Muscle of arm (tissue), 12 donors: Measurements from ENCODE around the gene DRC7. TPM values are rescaled to one million over a fixed set of nuclear protein-coding genes. Genes with fewer than 3 reads are reported as not detected.
"Not testable (repeated sequence)": the region's sequence is repeated elsewhere in the genome, so short reads cannot be mapped to it uniquely, and the experiment has no call there.

ENCODE experiments used
- DNase-seq: peaks from one replicate; pipeline ENCODE4 v3.0.0-alpha.2; 2013
- polyA plus RNA-seq, 12 donors: library from polyadenylated mRNA; unstranded; fragments of 120-200 nt; gene quantifications; one replicate each; pipeline ENCODE4 v1.2.1, GENCODE V29; 2013; ENCODE audit not compliant: insufficient read length in 12 of 12

DRC7 gene
- polyA plus RNA-seq, 12 donors, result 0.05 to 0.31 (median 0.17) TPM; not detected in 7

DNA sequence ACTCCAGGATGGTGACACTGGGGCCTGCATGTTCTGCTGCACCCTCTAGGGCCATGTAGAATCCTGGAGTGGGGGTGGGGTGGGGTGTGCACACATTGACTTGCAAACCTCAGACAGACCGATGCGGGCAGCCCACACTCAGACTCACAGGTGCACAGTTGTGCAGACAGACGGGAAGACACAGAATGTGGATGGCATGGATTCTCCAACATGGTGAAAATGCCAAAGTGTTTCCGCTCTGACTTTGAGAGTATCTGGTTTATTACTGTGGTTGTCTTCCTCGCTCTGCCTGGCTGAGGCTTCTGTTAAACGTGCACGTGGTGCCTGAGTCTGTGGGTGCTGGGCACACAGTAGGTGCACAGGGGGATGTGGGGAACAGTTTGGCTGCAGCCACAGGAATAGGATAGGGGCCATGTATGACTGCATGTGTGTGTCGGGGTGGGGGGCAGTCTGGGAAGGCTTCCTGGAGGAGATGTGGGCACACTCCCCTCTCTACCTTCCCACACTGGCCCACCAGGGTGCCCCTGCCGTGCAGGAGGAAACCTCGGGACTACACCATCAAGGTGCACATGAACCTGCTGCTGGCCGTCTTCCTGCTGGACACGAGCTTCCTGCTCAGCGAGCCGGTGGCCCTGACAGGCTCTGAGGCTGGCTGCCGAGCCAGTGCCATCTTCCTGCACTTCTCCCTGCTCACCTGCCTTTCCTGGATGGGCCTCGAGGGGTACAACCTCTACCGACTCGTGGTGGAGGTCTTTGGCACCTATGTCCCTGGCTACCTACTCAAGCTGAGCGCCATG, 35.5 kb upstream of the DRC7 start:
- no peak for DNase-seq

GRCh38 chr16:57660715-57661463, 33.7 kb upstream of the DRC7 start:
- DNase-seq, result no peak

GRCh38 chr16:57661510-57661909, 33.1 kb upstream of the DRC7 start:
- no peak for DNase-seq

DNA sequence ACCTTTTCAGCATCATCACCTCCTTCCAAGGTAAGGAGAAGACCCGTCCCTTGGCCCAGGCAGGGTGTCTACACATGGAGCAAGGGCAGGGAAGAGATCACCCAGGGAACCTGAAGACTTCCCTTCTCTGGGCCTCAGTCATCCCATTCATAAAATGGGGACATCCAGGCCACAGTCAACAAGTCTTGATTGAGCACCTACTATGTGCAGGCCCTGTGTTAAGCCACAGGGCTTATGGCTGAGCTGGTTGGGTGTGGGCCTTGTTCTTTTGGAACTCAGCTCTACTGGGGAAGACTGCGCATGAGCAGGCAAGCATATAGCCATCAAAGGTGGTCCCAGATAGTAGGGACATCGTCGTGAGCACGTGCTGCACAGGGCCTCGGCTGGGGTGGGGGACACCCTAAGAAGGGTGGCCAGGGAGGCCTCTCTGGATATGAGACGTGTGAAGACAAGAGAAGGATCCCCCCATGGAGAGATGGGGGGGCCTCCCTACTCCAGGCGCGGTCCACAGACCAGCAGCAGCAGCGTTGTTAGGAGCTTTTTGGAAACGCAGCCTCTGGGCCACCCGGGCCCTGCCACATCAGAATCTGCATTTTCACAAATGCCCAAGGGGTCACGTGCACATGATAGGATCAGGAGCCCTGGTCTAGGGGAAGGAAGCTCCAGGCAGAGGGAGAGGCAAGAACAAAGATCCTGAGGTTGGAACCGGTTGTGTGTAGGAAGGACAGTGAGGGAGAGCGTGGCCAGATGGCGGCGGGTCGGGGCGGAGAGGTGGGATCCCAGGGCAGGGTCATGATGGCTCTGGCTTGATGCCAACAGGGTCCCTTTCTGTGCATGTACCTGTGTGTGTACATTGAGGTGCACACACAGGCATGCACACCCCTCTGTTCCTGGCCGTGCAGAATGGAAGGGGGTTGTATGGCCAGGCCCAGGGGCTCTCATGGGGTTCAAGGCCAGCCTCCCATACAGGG, 32.4 kb upstream of the DRC7 start:
- no peak for DNase-seq

DNA sequence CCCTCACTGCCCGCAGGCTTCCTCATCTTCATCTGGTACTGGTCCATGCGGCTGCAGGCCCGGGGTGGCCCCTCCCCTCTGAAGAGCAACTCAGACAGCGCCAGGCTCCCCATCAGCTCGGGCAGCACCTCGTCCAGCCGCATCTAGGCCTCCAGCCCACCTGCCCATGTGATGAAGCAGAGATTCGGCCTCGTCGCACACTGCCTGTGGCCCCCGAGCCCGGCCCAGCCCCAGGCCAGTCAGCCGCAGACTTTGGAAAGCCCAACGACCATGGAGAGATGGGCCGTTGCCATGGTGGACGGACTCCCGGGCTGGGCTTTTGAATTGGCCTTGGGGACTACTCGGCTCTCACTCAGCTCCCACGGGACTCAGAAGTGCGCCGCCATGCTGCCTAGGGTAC, 31.2 kb upstream of the DRC7 start:
- DNase-seq, result no peak

DNA sequence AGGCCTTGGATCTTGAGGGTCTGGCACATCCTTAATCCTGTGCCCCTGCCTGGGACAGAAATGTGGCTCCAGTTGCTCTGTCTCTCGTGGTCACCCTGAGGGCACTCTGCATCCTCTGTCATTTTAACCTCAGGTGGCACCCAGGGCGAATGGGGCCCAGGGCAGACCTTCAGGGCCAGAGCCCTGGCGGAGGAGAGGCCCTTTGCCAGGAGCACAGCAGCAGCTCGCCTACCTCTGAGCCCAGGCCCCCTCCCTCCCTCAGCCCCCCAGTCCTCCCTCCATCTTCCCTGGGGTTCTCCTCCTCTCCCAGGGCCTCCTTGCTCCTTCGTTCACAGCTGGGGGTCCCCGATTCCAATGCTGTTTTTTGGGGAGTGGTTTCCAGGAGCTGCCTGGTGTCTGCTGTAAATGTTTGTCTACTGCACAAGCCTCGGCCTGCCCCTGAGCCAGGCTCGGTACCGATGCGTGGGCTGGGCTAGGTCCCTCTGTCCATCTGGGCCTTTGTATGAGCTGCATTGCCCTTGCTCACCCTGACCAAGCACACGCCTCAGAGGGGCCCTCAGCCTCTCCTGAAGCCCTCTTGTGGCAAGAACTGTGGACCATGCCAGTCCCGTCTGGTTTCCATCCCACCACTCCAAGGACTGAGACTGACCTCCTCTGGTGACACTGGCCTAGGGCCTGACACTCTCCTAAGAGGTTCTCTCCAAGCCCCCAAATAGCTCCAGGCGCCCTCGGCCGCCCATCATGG, 30.5 kb upstream of the DRC7 start:
- DNase-seq, result no peak

DNA sequence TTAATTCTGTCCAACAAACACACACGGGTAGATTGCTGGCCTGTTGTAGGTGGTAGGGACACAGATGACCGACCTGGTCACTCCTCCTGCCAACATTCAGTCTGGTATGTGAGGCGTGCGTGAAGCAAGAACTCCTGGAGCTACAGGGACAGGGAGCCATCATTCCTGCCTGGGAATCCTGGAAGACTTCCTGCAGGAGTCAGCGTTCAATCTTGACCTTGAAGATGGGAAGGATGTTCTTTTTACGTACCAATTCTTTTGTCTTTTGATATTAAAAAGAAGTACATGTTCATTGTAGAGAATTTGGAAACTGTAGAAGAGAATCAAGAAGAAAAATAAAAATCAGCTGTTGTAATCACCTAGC, 30.0 kb upstream of the DRC7 start:
- no peak for DNase-seq

GRCh38 chr16:57665541-57665940, 29.1 kb upstream of the DRC7 start:
- DNase-seq, result no peak

GRCh38 chr16:57666353-57667047, 28.1 kb upstream of the DRC7 start:
- no peak for DNase-seq

DNA sequence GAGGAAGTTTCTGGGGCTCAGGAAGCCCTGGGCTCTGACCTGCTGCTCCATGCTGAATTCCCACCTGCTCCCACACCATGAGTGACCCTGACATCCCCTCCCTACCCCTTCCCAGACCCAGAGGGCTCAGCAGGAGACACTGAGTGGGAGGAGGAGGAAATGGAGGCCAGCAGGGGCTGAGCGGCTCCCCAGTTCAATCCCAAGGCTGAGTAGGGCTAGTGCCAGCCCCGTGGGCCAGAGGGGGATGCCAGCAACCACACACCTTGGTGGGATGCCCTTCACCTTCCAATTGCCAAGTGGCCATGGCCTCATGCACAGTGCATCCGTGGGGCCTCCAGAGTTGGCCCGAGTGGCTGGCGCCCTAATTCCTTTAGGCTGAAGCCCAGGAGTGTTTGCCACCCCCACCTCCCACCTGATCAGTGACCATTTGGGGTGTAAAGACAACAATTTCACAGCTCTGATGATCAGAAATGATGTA, 27.5 kb upstream of the DRC7 start:
- no peak for DNase-seq

GRCh38 chr16:57667526-57668262, 26.9 kb upstream of the DRC7 start:
- no peak for DNase-seq

- DNase-seq, result no peak
These were observed 26.4 kb upstream of the DRC7 start, which contains the start of gene ADGRG3 for GRCh38 chr16:57668263-57668571. ADGRG3 (plus strand) TSS chr16:57668306; CDS start chr16:57668348, 42 bp downstream.

GRCh38 chr16:57668630-57669475, 25.8 kb upstream of the DRC7 start:
- no peak for DNase-seq

GRCh38 chr16:57669476-57670162, 25.0 kb upstream of the DRC7 start:
- DNase-seq, result no peak

- DNase-seq, result no peak
These were observed 24.4 kb upstream of the DRC7 start for GRCh38 chr16:57670196-57670595.

DNA sequence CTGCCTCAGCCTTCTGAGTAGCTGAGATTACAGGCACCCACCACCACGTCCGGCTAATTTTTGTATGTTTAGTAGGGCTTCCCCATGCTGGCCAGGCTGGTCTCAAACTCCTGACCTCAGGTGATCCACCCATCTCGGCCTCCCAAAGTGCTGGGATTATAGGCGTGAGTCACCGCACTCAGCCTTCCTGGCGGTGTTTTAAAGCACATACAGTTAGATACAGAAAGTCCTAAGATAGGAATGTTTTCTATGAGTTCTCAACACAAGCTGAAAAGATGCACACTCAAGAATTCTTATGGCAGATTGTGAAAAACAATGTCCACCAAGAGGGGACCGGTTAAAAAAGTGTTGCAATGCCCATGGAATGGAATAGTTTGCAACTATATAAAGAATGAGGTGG, 23.2 kb upstream of the DRC7 start:
- not testable (repeated sequence) for DNase-seq

GRCh38 chr16:57672416-57672815, 22.2 kb upstream of the DRC7 start:
- DNase-seq, result no peak

- no peak for DNase-seq
These were observed 21.8 kb upstream of the DRC7 start for GRCh38 chr16:57672824-57673223.
